ENCODE data around the gene ADAT2. TPM values are rescaled to one million over a fixed set of nuclear protein-coding genes. Genes with fewer than 3 reads are reported as not detected.

The ADAT2 gene
- total and polyA plus RNA-seq, 2 of the 8 experiments (the other 6 are each of a cell fraction or from before 2014, with no cell fraction given): 4.3 to 11.8 TPM

DNA sequence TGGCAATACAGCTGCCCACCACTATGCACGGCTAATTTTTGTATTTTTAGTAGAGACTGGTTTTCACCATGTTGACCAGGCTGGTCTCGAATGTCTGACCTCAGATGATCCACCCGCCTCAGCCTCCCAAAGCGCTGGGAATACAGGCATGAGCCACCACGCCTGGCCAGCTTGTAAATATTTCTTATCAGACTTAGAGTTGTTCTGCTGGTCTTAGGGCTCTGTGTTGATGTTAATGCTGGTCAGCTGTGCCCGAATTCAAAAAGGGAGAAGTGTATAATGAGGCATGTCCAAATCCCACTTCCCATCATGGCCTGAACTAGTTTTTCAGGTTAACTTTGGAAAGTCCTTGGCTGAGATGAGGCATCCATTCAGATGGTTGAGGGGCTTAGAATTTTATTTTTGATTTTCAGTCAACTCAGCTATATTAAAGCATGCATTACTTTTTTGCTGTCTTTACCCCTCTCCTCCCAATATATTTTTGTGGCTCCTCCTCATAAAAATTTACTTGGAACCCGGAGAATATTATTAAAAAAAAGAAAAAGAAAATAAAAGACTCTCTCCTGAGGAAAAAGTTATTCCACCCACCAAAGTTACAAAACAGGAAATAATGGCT lies 47.7 kb downstream of the ADAT2 start (continued):
- TF ChIP-seq CTCF (IDR thresholded peaks at IDR 0.05; ENCODE audit: control extremely low read depth in 1 of 3, insufficient read depth in 1 of 3, low read depth in 1 of 3, low read length in 3 of 3): no peak
- no peak for TF ChIP-seq SP2 (IDR thresholded peaks at IDR 0.05; ENCODE audit: low read length)
